ENCODE data around the gene PKLR.
"Not testable (repeated sequence)": the region's sequence is repeated elsewhere in the genome, so short reads cannot be mapped to it uniquely, and the experiment has no call there.

PKLR gene

DNA sequence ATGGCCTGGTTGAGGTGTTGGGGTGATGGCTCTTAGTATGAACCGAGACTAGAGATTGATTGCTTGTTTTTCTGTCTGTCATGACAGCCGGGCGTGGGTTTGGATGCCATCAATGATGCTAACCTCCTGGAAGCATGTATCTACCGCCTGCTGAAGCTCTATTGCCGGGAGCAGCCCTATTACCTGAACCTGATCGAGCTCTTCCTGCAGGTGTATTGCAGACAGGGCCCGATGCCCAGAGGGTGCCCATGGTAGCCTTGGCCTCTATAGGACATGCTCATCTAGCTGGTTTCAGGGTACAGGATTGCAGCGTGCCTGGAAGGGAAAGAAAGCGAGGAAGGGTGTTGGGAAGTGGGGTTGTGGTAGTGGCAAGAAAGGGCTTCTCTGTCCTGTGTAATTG, 16.8 kb upstream of the PKLR start:
- no peak for DNase-seq (ENCODE audit: low read depth in 2 of 2)

DNA sequence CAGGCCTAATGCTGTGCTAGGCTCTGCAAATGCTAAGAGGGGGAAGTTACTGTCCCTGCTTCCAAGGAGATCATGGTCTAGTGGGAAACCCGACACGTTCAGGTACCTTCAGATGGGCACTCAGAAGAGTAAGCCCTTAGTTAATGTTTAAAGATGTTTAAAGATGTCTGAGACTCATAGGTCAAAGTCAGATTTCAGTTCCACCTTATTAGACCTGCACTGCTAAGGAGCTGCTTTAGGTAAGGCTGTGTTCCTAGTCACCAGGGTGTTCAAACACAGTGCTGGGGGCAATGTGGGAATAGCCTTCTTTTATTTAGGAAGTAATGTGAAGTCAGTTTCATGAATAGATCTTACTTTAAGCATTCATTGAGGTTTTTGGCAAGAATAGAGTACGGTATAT, 15.7 kb upstream of the PKLR start:
- DNase-seq (ENCODE audit: low read depth in 2 of 2), result no peak

DNA sequence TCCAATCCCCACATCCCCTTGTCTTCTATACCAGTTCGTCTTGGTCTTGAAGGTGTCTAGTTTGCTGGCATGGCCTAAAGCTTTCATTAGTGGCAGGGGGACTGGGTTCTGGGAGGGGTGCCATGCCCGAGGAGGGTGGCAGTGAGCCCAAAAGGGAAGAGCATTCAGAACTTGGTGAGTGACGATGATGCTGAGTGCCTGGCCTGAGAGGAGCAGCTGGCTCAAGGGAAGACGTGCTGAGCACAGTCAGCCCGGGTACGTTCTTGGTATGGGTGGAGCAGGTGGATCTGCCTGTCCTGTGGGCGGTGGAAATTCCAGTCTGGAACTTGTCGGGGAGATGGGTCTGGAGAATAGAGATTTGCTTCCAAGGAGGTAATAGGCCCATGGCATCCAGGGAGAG, 12.0 kb upstream of the PKLR start:
- no peak for DNase-seq (ENCODE audit: low read depth in 2 of 2)

DNA sequence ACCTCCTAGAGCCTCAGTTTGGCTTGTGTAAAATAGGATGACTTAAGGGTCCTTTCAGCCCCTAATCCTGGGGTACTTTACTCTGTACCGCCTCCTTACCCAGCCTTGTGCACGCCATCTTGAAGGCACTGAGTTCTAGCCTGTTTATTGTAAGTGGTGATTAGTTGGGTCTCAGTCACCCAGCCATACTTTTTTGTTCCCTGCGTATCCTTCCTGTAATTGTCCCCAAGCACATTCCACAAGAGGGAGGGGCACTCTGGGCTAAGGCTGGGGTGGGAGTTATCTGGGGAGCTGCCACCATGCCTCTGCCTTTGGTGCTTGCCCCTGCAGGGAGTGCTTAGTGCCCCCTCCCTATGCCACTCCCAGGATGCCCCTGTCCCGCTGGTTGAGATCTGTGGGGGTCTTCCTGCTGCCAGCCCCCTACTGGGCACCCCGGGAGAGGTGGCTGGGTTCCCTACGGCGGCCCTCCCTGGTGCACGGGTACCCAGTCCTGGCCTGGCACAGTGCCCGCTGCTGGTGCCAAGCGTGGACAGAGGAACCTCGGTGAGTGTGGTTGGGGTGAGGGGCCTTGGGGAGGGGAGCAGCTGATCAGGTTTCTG, 8.3 kb upstream of the PKLR start:
- no peak for DNase-seq (ENCODE audit: low read depth in 2 of 2)

DNA sequence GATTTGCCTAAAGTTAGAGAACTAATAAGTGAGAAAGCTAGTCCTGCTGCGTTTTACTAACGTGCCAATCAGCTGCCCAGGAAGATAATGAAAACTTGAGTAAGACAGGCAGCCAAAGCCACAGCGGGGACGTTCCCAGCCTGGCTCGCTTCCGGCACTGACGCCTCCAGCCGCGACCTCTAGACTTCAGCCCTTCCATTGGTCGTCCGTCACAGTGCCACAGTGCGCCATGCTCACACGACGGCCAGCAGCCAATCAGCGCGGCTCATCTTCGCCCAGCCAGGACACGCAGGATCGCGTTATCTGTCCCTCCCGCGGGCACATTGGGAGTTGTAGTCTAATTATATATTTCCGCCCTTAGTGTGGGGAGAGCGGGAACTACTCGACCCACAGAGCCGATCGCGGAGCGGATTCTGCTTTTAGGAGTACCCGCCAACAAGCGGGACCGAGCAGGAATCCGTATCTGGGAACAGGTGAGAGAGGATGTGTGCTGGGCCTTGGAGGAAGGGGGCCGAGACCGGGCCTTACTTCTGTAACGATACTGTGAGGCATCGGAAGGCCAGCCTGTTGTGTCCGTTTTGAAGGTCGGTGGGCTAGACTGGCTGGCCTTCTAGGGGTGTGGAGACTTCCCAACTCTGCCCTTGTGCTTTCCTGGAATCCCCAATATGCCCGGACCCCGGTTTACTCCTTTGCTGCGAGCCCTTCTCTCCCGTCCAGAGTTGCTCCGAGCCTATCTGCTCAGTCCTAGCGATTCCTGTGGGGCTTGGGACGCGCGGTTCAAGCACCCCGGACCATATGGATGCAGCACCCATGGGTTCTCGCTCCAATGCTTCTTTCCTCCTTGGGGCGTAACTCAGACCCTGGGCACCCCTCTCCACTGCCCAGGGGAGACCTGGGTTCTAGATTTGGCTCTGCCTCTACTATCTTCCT, 7.5 kb upstream of the PKLR start, which contains the start of gene FDPS:
Gene FDPS (plus strand): TSS at position 374 of the 930 bp plus-strand sequence. CDS start 924 bp downstream, outside the sequence.
- DNase-seq (ENCODE audit: low read depth in 2 of 2), result peak; percentile 97

DNA sequence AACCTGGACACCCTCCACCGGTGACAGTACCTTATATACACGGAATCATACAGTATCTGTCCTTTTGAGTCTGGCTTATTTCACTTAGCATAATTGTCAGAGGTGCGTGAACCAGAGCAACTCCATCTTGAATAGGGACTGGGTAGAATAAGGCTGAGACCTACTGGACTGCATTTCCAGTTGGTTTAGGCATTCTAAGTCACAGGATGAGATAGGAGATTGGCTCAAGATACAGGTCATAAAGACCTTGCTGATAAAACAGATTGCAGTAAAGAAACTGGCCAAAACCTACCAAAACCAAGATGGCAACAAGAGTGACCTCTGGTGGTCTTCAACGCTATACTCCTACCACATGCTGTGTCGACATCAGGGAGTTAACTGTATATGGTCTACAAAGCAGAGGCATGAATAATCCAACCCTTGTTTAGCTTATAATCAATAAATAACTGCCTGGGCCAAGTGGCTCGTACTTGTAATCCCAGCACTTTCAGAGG, 6.1 kb upstream of the PKLR start:
- DNase-seq (ENCODE audit: low read depth in 2 of 2), result peak in 1 of 2 experiments; percentile 24

DNA sequence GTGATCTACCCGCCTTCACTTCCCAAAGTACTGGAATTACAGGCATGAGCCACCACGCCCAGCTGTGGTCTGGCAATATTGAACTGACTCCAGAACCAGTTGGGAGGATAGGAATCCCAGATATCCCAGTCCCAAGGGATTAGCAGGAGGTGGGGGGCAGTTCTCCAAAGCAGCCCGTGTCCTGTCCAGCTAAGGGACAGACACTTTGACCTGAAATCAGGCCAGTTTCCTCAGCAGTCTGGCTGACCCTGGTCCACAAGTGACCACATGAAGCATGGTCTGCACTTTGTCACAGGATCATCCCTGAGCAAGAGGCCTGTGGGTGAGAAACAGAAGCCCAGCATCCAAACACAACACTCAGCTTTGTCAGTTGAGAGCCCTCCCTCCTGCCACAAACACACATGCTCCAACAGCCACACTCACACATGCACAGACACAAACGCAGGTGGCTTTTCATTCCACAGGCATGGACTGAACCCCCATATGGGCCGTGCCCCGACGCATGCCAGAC, 4.7 kb upstream of the PKLR start:
- no peak for DNase-seq (ENCODE audit: low read depth in 2 of 2)

DNA sequence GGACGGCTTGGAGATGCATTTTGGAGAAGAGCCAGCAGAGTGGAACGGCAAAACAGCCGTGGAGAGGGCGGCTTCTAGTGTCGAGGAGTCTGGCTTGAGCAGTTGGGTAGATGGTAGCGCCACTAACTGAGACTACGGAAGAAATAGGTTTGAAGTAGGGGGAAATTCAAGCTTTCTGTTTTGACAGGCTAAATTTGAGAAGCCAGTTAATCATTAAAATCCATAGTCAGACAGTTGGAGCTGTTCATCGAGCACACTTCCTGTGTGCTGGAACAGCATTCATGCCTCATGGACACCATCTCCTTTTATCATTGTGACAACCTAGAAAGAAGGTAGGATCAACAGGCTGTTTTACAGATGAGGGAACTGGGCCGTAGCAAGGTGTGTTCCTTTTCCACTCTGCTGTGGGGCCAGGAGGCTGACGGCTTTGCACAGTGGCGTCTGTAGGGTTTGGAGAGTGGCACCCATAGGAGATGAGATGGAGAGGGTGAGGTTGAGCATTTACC, 3.4 kb upstream of the PKLR start:
- no peak for DNase-seq (ENCODE audit: low read depth in 2 of 2)

DNA sequence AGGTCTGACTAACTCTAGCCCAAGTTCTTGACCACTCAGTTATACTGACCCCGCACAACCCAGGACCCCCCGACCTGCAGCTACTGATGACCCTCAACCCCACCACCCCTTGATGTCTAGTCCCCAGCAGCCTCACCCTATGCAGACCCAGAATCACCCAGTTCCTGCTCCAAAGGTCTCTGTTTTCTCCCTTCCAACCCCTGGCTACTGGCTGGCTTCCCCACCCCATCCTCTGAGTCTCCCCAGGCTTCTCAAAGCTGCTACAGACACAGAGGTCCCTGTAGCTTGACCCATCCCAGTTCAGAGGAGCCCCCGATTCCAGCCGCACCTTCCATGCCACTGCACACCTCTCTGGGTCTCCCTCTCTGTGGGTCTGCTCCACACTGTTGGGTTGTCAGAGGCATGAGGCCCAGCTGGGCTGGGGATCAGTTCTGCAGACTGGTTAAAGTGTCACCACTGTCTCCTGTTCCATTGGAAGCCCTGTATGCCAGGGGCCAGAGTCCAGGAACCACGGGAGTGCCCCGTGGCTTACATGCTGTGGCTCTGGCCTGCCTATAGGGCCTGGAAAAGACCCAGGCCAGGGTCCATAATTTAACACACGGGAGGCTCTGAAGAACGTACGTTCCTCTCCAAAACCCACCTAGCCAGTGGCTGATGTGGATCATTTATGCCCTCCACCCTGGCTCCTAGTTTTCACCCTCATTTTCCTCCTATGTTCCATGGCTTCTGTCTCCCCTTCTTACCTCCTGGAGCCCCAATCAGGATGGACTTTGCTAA, 497 bp downstream of the PKLR start:
- DNase-seq (ENCODE audit: low read depth in 2 of 2), result no peak

DNA sequence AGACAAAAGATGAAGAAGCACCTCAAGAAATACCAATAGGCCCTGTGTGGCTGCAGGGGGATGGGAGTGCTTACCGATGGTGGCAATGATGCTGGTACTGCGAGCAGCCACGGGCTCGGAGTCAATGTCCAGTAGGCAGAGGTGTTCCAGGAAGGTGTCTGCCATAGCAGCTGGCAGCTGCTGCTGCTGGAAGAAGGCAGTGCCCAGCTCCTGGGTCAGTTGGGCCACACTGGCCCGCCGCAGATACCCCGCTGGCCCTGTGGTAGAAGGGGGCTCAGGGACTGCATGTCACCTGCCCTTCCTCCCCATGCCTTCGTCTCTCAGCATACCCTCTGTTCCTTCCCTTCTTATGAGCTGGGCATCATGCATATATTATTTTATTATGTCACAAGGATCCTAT, 1.2 kb downstream of the PKLR start:
- DNase-seq (ENCODE audit: low read depth in 2 of 2), result no peak

DNA sequence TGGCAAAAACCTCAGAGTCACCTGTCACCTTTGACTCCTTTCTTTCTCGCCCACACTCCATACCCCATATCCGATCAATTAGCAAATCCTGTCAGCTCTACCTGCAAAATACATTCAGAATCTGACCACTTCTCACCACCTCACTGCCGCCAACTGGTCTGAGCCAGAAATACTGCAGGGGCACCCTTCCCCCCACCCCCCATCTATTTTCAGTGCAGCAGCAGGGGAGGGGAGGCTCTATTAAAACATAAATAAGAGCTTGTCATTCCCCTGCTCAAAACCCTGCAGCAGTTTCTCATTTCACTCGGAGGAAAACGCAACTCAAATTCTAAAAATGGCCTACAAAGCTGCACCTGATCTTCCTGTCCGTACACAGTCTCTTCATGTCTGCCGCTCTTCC, 3.9 kb downstream of the PKLR start:
- no peak for DNase-seq (ENCODE audit: low read depth in 2 of 2)

DNA sequence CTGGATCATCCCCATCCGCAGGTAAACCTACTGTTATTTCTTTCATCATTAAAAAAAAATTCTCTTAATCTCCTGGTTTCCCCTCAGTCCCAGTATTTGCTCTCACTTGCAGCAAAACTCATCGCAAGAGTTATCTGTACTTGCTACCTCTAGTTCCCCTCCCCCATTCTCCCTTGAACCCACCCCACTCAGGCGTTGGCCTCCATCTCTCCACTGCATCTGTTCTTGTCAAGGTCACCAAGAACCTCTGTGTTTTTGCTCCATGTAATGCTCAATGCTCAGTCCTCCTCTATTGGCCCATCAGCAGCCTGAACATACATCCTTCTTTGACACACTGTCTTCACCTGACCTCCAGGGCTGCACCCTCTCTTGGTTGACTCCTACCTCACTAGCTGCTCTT, 4.6 kb downstream of the PKLR start:
- no peak for DNase-seq (ENCODE audit: low read depth in 2 of 2)

DNA sequence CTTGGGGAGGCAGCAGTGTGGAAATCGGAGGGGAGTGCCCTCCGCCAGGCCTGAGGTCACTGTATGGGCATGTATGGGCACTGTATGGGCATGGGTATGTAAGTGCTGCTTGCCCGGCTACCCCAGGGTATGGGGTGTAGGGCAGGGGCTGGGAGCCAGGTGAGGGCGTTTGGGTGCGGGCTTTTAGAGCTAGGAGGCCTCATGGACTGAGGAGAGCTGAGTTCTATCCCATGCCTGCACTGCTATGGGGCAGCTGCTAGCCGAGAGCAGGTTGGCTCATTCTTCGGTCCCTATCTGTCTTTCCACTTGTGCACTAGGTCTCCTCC, 5.3 kb downstream of the PKLR start:
- DNase-seq (ENCODE audit: low read depth in 2 of 2), result no peak

DNA sequence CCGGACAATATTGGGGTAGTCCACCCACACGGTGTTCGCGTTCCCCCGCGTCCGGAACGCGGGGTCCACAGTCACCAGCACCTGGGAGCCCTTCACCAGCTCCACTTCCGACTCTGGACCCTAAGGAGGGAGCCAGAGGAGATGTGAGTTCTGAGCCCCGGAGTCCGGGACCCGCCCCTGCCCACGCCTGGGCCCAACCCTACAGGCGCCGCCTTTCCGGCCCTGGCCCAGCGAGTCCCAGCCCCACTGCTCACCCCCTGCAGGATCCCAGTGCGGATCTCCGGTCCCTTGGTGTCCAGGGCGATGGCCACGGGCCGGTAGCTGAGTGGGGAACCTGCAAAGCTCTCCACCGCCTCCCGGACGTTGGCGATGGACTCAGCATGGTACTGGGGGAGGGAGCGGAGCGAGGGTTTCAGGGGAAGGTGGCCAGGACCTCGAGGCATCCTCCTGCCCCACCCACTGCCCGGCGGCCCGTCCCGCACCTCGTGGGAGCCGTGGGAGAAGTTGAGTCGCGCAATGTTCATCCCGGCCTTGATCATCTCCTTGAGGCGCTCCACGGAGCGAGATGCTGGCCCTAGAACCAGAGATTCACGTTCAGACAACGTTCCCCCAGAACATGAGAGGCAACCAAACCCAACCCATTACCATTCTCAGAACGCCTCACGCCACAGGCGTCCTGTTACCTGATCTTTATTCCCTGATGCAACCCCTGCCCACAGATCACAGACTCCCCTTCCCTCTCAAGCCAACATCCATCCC, 5.9 kb downstream of the PKLR start:
- DNase-seq (ENCODE audit: low read depth in 2 of 2), result no peak

DNA sequence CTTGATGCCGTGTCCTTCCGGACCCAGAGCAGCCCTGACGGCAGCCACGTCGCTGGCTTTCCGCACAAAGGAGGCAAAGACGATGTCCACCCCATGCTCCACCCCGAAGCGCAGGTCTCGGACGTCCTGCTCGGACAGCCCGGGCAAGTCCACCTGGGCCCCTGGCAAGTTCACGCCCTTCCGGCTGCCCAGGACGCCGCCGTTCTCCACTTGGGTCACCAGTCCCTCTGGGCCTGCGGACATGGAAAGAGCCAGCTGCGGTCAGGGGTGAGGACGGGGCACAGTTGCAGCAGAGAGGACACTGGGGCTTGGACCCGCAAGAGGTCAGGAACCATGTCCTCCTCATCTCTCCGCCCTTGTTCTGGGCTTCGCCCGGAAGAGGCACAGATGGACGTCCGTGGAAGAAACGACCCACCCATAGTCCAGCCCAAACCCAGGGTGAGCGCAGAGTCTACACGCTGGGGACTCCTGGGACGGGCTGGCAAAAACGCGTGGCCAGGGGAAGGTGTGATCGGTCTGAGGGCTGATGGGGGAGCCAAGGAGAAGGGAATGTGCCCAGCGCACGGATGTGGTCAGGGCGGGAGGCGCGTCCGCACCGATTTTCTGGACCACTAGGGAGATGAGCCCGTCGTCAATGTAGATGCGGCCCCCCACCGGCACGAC, 6.6 kb downstream of the PKLR start:
- no peak for DNase-seq (ENCODE audit: low read depth in 2 of 2)

DNA sequence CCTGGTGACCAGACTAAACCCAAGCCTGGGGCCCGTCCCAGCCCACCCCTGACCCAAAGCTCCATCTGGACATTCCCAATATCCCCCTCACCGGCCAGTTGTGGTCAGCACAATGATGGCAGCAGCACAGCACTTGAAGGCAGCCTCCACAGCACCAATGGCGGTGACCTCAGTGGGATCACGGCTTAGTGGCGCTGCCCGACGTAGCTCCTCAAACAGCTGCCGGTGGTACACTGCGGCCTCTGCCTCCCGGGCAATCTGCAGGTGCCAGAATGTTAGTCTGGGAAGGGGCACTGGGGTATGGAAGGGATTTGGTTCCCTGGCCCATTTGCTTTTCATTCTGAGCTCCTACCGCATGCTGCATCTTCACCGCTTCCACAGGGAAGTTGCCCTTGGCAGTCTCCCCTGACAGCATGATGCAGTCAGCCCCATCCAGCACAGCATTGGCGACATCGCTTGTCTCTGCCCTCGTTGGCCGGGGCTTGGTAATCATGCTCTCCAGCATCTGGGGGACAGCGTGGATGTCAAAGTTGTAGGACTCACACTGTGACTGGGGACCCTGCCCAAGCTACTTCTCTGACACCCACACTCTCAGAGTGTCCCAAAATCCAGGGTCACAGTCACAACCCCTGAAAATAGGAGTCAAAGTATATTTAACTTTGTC, 8.0 kb downstream of the PKLR start:
- no peak for DNase-seq (ENCODE audit: low read depth in 2 of 2)

DNA sequence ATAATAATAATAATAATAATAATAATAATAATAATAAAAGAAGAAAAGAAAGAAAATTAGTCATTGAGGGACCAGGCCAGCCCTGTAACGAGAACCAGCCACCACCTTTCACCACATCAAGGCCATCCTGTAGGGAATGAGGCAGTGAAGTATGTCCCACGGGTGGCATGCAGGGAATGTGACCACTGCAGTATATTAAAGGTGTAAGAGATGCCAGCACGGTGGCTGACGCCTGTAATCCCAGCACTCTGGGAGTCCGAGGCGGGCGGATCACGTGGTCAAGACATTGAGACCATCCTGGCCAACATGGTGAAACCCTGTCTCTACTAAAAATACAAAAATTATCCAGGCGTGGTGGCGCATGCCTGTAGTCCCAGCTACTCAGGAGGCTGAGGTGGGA, 10.2 kb downstream of the PKLR start:
- DNase-seq (ENCODE audit: low read depth in 2 of 2), result not testable (repeated sequence)

DNA sequence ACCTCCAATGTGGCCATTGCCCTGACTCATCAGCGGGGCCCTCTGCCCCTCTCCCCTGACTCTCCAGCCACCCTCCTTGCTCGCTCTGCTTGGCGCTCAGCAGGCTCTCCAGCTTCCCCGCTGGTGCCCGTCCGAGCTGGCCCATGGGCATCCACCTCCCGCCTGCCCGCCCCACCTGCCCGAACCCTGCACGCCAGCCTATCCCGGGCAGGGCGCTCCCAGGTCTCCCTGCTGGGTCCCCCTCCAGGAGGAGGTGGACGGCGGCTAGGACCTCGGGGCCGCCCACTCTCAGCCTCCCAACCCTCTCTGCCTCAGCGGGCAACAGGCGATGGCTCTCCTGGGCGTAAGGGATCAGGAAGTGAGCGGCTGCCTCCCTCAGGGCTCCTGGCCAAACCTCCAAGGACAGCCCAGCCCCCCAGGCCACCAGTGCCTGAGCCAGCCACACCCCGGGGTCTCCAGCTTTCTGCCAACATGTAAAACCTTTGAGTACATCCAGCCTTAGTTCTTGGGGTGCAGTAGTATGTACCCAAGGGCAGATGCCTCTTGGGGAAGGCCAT, 13.2 kb downstream of the PKLR start:
- no peak for DNase-seq (ENCODE audit: low read depth in 2 of 2)

DNA sequence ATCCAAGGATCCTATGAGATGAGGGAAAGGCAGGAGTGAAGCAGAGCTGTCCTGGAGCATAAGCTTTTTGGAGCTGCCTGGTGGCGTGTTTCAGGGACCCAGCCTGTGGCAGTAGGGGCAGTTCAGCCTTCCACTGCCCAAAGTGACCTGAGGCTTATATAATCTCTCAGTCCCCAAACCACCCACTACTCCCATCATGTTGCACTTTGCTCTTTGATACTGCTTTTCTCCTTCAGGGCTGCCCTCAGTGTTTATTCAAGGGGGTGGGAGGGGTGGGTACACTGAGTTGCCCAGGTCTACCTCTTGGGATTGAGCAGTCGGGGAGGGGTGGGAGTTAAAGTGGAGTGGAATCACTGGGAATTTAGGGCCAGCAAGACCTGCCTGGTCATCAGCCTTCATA, 14.7 kb downstream of the PKLR start:
- DNase-seq (ENCODE audit: low read depth in 2 of 2), result no peak

DNA sequence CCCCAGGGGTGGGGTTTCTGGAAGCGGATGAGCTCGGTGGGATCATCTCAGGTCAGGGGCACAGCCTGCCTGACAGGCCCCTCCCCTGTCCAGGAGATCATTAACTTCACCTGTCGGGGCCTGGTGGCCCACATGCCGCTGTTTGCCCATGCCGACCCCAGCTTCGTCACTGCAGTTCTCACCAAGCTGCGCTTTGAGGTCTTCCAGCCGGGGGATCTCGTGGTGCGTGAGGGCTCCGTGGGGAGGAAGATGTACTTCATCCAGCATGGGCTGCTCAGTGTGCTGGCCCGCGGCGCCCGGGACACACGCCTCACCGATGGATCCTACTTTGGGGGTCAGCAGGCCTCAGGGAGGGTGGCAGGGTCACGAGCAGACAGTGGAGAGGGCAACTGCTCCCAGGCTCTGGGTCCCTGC, 15.6 kb downstream of the PKLR start:
- no peak for DNase-seq (ENCODE audit: low read depth in 2 of 2)
